Raji (cell line): ENCODE data around the gene IGF1R.

ENCODE experiments used
- POLR2A ChIP-seq: IDR thresholded peaks from 2 replicates; pipeline ENCODE4 v1.6.1; 2011; ENCODE audit warnings: low read depth, low read length, control low read depth; ENCODE audit not compliant: insufficient read depth

Gene IGF1R

DNA sequence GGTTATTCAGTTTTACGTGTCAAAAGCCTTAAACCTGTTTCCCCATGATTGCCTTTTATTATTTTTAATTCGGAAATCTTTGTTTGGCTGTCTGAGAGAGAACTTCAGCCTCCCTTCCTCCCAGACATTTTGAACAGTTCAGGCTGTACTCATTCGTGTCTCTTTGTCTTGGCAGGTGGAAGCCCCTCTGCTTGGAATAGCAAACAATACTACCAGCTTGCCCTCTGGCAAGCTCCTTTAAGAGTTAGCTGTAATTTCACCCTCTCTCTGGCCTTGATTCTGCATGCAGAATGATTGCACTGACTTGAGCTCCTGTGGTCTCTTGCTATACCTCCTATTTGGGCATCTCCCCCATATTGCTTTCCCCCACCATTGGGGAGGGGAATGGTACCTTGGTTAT, 11.7 kb downstream of the IGF1R start:
- TF ChIP-seq POLR2A: no peak

GRCh38 chr15:98663045-98663444, 14.7 kb downstream of the IGF1R start:
- no peak for TF ChIP-seq POLR2A

- TF ChIP-seq POLR2A: no peak
Observed at GRCh38 chr15:98663606-98664005, 15.3 kb downstream of the IGF1R start.

- no peak for TF ChIP-seq POLR2A
Observed at GRCh38 chr15:98666441-98666840, 18.1 kb downstream of the IGF1R start.

DNA sequence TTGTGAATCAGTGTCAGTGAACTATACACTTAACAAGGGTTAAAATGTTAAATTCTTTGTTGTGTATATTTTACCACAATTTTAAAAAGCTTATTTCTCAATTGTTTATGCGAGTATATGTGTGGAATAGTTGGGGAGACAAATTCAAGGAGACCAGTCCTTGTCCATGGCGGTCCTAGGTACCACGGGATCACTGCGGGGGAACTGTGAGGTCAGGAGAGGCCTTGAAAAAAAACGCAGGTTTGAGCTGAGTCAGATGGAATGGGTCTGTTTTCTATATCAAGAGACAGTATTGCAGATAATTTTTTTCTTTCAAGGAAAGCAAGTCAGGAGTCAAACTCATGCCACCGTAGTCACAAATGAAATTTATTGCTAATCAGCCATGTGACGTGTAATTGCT, 18.5 kb downstream of the IGF1R start:
- no peak for TF ChIP-seq POLR2A

DNA sequence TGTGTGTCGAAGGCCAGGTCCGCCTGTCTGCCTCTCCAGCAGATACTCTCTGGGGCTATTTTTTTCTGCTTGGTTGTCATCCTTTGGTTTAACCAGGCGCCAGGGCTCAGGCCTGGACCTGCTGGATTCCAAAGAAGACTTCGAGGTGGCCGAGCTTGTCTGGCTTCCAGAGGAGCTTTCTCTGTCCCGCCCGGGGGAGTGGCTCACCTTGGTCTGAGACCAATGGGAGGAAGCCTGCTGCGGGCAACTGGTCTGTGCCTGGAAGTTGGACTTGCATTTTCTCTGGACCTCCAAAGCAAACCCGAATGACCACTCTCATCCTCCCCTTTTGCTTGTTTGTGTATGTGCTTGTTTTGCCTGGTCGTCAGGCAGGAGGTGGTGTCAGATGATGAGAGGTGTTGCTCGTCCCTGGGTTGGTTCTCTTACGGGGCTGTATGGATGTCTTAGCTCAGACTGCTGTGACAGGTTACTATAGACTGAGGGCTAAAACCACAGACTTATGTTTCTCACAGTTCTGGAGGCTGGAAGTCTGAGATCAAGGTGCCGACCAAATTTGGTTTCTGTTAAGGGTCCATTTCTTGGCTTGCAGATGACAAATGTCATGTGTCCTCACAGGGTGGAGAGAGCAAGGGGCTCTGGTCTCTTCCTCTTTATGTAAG, 19.3 kb downstream of the IGF1R start:
- no peak for TF ChIP-seq POLR2A

DNA sequence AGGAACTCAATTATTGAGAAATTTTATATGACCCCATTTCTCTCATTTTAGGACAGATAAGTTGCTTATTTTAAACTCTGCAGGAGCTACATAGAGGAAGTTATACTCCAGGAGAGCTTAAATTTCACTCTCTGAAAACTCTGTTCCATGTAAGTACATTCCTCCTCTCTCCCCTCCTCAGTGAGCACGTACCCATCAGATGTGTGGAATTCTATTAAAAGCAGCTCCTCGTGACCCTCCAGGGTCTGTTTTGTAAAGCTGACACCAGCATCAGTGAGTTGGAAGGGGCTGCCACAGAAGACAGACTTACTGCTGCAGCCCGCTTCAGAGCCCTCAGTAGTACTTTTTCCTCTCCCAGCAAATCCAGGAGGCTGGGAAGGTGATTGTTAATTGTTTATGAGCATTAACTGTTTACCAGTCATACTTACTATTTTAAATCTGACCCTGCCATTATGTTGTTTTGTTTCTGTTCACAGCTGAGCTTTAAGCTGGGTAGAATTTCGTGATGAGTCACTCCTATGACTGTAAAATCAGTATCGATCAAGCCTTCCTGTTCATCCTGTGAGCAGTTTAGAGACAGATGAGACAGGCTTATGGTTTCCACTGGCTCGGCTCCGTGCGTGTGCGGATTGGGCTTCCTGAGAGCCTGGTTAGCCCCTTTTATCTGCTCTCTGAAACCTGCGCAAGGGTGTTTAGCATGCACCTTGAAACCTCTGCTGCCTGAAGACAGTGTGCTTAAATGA, 20.4 kb downstream of the IGF1R start:
- TF ChIP-seq POLR2A: no peak

DNA sequence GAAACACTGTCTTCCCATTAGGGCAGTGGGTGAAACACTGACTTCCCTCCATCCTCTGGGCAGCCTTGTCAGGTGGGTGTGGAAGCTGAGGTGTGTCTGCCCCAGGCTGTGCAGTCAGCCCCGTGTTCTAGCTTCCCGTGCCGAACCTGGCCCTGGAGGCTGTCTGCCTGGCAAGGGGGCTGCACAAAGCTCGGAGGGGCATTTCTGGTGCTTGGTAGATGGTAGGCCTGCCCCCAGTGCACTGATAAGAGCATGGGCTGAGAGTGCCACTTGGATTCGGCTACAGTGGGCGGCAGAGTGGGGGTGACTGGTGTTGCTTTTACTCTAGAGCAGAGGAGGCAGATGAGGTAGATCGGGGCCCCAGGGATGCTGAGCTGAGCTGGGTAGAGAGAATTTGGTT, 21.3 kb downstream of the IGF1R start:
- TF ChIP-seq POLR2A: no peak

GRCh38 chr15:98671060-98672008, 23.0 kb downstream of the IGF1R start:
- no peak for TF ChIP-seq POLR2A

DNA sequence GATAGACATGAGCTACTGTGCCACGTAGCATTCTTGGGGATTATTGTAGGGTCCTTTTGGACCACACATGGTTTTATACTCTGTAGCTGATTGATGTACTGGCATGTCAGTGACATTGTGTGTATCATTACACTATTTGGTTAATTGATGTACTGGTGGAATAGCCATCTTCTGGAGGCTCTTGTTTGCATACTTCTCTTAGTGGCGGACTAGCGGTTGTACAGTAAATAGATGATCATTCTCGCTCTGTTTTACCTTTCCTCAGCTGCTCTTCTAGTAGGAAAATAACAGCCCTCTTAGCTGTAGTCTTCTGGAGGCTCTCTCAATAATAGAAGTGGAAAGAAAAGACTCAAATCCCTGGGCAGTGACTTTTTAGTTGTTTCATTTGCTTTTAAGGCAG, 24.8 kb downstream of the IGF1R start:
- no peak for TF ChIP-seq POLR2A

GRCh38 chr15:98674336-98674735, 26.0 kb downstream of the IGF1R start:
- no peak for TF ChIP-seq POLR2A

- TF ChIP-seq POLR2A: no peak
Observed at GRCh38 chr15:98676586-98677270, 28.4 kb downstream of the IGF1R start.

- no peak for TF ChIP-seq POLR2A
Observed at GRCh38 chr15:98677345-98678059, 29.2 kb downstream of the IGF1R start.

DNA sequence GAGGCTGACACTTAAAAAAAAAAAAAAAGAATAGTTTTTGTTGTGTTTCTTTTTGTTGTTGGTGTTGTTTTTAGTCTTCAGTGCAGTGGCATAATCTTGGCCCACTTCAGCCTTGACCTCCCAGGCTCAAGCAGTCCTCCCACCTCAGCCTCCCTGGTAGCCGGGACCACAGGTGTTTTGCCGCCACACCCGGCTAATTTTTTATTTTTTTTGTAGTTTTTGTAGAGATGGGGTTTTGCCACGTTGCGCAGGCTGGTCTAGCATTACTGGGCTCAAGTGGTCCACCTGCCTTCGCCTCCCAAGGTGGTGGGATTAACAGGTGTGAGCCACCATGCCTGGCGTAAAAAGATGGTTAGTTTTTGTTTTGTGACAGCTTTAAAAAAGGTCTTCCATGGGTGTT, 30.1 kb downstream of the IGF1R start:
- TF ChIP-seq POLR2A: no peak
